ENCODE measurements around the gene DAB2IP.
"Not testable (repeated sequence)": the region's sequence is repeated elsewhere in the genome, so short reads cannot be mapped to it uniquely, and the experiment has no call there.

DAB2IP gene

GRCh38 chr9:121627427-121627826, 24.0 kb upstream of the DAB2IP start:
- DNase-seq: no peak

GRCh38 chr9:121628401-121628800, 23.0 kb upstream of the DAB2IP start:
- DNase-seq: no peak

GRCh38 chr9:121631115-121631514, 20.3 kb upstream of the DAB2IP start:
- DNase-seq: no peak

GRCh38 chr9:121631978-121632418, 19.4 kb upstream of the DAB2IP start:
- DNase-seq: no peak

GRCh38 chr9:121633119-121633714, 18.2 kb upstream of the DAB2IP start:
- DNase-seq: no peak

- no peak for DNase-seq
These were observed 17.7 kb upstream of the DAB2IP start for GRCh38 chr9:121633736-121634135.

- DNase-seq: peak; percentile 51
These were observed 16.8 kb upstream of the DAB2IP start for GRCh38 chr9:121634329-121635261.

- DNase-seq: no peak
These were observed 16.0 kb upstream of the DAB2IP start for GRCh38 chr9:121635300-121635876.

- DNase-seq: no peak
These were observed 15.0 kb upstream of the DAB2IP start for GRCh38 chr9:121636341-121636865.

- DNase-seq: no peak
These were observed 14.3 kb upstream of the DAB2IP start for GRCh38 chr9:121636978-121637712.

- DNase-seq: peak; percentile 50
These were observed 13.7 kb upstream of the DAB2IP start for GRCh38 chr9:121637713-121638220.

- DNase-seq: no peak
These were observed 13.0 kb upstream of the DAB2IP start for GRCh38 chr9:121638399-121638798.

- no peak for DNase-seq
These were observed 12.4 kb upstream of the DAB2IP start for GRCh38 chr9:121638901-121639592.

- DNase-seq: no peak
These were observed 11.8 kb upstream of the DAB2IP start for GRCh38 chr9:121639619-121640018.

GRCh38 chr9:121640076-121640475, 11.4 kb upstream of the DAB2IP start:
- DNase-seq: peak; percentile 84

- no peak for DNase-seq
These were observed 10.8 kb upstream of the DAB2IP start for GRCh38 chr9:121640491-121641223.

- no peak for DNase-seq
These were observed 10.2 kb upstream of the DAB2IP start for GRCh38 chr9:121641224-121641611.

GRCh38 chr9:121642758-121643157, 8.7 kb upstream of the DAB2IP start:
- DNase-seq: no peak

GRCh38 chr9:121643473-121643872, 8.0 kb upstream of the DAB2IP start:
- DNase-seq: no peak

- DNase-seq: not testable (repeated sequence)
These were observed 7.4 kb upstream of the DAB2IP start for GRCh38 chr9:121644040-121644439.

- DNase-seq: no peak
These were observed 6.4 kb upstream of the DAB2IP start for GRCh38 chr9:121645003-121645402.

All from 8988T (cell line).